B cell (primary cell): ENCODE data around the gene NUDT4B.
"Not testable (repeated sequence)": the region's sequence is repeated elsewhere in the genome, so short reads cannot be mapped to it uniquely, and the experiment has no call there.

Experiments
- CTCF ChIP-seq: fragments of 200-600 bp; IDR thresholded peaks from one replicate; pipeline ENCODE4 v1.8.0; 2022; ENCODE audit warnings: antibody characterized with exemption, mild to moderate bottlenecking
- EZH2 ChIP-seq: IDR thresholded peaks from 2 replicates; pipeline ENCODE4 v1.6.1; 2012; ENCODE audit warnings: borderline replicate concordance, low read depth, mild to moderate bottlenecking, moderate library complexity, low read length; ENCODE audit not compliant: insufficient read depth, poor library complexity, severe bottlenecking

- TF ChIP-seq CTCF, EZH2: not testable (repeated sequence)
Observed at GRCh38 chr1:148761360-148761759, 12.8 kb downstream of the NUDT4B start.
